Left lung (tissue), 10 donors: ENCODE data around the gene DNAAF8. TPM values are rescaled to one million over a fixed set of nuclear protein-coding genes. Genes with fewer than 3 reads are reported as not detected.

Experiments used
- ATAC-seq: fragments of 200-7000 bp; cut with Tn5 transposase; one replicate; pipeline ENCODE4 v1.9.1; 2020; ENCODE audit warnings: moderate library complexity
- DNase-seq, 4 donors: peaks; one replicate each; pipeline ENCODE4 v3.0.0-alpha.2; 2013 to 2020
- H3K27ac ChIP-seq, 2 donors: fragments of 200-600 bp; sonication (generic) in 1 of 2; one replicate each; pipeline versions ENCODE4 v1.5.0 to v1.8.0; 2020 to 2021
- H3K27me3 ChIP-seq, 2 donors: fragments of 200-600 bp; sonication (generic) in 1 of 2; one replicate each; pipeline versions ENCODE4 v1.5.0 to v1.8.0; 2020 to 2021
- H3K36me3 ChIP-seq, 2 donors: fragments of 200-600 bp; sonication (generic) in 1 of 2; one replicate each; pipeline versions ENCODE4 v1.5.0 to v1.8.0; 2020 to 2021
- H3K4me1 ChIP-seq, 2 donors: fragments of 200-600 bp; one replicate each; pipeline ENCODE4 v1.8.0; 2021
- H3K4me3 ChIP-seq, 2 donors: fragments of 200-600 bp; sonication (generic) in 1 of 2; one replicate each; pipeline versions ENCODE4 v1.5.0 to v1.8.0; 2020 to 2021; ENCODE audit warnings: mild to moderate bottlenecking in 1 of 2
- H3K9me3 ChIP-seq, 2 donors: fragments of 200-600 bp; sonication (generic) in 1 of 2; one replicate each; pipeline versions ENCODE4 v1.5.0 to v1.8.0; 2020 to 2021
- intact Hi-C, 2 donors: fragments of 100-400 bp; cut with DNase I; formaldehyde crosslinking; loops; one replicate each; pipeline versions ENCODE4 v1.11.2 to v1.14.2; 2022
- polyA plus RNA-seq, 6 donors: library from polyadenylated mRNA; unstranded; fragments of 120-200 nt; gene quantifications; one replicate each; pipeline ENCODE4 v1.2.1, GENCODE V29; 2013; ENCODE audit not compliant: insufficient read length in 6 of 6
- total RNA-seq, 2 donors: library from RNA; stranded (reverse); fragmentation: NEBNext Ultra II Directional; extraction: Animal tissue kit (Norgen Biotek cat#: 25700); gene quantifications; one replicate each; pipeline ENCODE4 v1.2.1, GENCODE V29; 2021
- TF ChIP-seq, protein P1 (sequence below), 2 donors: fragments of 200-600 bp; sonication (generic) in 1 of 2; IDR thresholded peaks; one replicate each; pipeline versions ENCODE4 v1.5.0 to v1.8.0; 2021; ENCODE audit warnings: antibody characterized with exemption in 2 of 2
- donor health status: DM: no; HTN: yes; CAD: no.
- donor health status: DM: no; HTN: no; CAD: no.

Gene DNAAF8
- total and polyA plus RNA-seq, 8 donors = 1.2 to 4.2 (median 2.9) TPM

DNA sequence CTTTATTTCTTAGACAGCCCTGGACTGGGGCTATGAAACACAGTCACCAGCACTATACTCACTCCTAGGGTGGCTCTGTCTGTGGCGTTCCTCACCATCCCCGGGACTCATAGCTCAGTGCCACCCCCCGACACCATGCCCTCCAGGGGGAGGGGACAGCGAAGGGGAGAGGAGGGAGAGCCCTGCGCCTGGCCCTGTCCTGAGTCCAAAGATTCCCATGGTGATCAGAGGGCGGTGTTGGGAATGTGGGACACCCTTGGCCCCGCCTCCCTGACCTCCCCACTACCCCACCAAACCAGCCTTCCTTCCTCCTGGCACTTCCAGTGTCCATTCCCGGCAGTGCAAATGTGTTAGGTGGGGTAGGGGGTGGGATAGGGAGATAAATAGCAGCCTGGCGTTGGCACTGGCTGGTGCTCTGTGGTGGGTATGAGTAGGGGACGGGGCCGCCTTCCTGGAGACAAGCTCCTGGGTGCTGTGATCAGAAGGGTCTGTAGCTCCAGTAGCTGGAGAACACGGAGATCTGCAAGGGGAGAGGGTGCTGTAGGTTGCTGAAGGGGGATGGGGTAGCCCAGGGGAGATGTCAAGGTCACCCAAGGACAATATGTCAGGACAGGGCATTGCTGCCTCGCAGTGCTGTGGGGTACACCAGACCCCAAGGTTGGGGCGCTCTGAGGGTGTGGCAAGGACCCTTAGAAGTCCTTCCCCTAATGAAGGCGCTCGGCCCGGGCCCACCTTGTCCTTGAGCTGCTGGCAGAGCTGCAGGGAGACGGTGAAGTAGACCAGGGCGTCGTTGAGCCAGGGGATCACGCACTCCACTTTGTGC is 62.9 kb downstream of the DNAAF8 start:
- TF ChIP-seq, protein P1, sequence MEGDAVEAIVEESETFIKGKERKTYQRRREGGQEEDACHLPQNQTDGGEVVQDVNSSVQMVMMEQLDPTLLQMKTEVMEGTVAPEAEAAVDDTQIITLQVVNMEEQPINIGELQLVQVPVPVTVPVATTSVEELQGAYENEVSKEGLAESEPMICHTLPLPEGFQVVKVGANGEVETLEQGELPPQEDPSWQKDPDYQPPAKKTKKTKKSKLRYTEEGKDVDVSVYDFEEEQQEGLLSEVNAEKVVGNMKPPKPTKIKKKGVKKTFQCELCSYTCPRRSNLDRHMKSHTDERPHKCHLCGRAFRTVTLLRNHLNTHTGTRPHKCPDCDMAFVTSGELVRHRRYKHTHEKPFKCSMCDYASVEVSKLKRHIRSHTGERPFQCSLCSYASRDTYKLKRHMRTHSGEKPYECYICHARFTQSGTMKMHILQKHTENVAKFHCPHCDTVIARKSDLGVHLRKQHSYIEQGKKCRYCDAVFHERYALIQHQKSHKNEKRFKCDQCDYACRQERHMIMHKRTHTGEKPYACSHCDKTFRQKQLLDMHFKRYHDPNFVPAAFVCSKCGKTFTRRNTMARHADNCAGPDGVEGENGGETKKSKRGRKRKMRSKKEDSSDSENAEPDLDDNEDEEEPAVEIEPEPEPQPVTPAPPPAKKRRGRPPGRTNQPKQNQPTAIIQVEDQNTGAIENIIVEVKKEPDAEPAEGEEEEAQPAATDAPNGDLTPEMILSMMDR (IDR thresholded peaks at IDR 0.05) = no peak
- no peaks in the 10 kb centered on the region for H3K9me3 ChIP-seq
- intact Hi-C loops = no loop called here
- H3K4me1 ChIP-seq = peaks cover 14 to 24% of the 10 kb centered on the region in 2 donors
- H3K4me3 ChIP-seq = no peak overlapping the region
- peaks cover 0 to 39% of the 10 kb centered on the region in 2 donors for H3K36me3 ChIP-seq
- no peaks in the 10 kb centered on the region for H3K27me3 ChIP-seq
- DNase-seq = no peak
- no peak for ATAC-seq
- H3K27ac ChIP-seq = no peak overlapping the region

DNA sequence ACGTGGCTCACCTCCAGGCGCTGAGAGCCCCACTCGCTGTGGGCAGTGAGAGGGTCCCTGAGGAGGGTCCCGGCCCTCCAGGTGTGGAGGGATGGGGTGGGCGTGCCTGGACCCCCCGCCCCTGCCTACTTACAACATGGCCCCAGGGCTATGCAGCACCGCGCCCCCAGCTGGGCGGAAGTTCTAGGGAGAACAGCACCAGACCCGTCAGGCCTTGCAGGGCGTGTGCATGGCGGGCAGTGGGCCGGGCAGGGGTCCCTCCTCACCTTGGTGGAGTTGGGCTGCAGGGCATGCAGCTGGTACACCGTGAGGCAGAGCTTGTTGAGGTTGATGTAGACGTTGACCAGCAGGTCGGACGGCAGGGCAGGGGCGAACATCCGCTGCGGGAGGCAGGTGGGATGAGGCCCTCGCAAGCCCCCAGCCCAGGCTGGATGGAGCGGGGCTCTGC is 63.5 kb downstream of the DNAAF8 start:
- TF ChIP-seq, protein P1 (IDR thresholded peaks at IDR 0.05) = no peak
- peaks cover 14 to 24% of the 10 kb centered on the region in 2 donors for H3K4me1 ChIP-seq
- no peak for ATAC-seq
- no peak overlapping the region for H3K27ac ChIP-seq
- intact Hi-C loops = no loop called here
- H3K27me3 ChIP-seq = no peaks in the 10 kb centered on the region
- H3K9me3 ChIP-seq = no peaks in the 10 kb centered on the region
- no peak for DNase-seq
- no peak overlapping the region for H3K4me3 ChIP-seq
- peaks cover 0 to 39% of the 10 kb centered on the region in 2 donors for H3K36me3 ChIP-seq

DNA sequence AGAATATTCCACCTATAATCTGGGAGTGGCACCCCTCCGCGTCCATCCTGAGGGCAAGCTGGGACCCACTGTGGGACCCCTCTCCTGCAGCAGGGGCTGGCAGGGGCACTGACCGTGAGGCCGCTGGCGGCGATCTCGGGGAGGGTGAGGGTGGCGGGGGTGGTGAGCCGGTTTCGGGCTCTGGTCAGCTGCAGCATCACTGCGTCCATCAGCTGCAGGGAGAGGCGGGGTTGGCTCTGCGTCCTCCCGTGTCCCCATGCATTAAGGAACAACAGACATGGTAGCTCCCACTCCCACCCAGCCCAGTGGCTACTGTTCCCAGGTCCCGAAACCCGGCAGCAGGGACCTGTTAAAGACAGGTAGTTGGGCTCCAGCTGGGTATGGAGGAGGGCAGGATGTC is 64.1 kb downstream of the DNAAF8 start:
- no peak overlapping the region for H3K27ac ChIP-seq
- TF ChIP-seq, protein P1 (IDR thresholded peaks at IDR 0.05) = no peak
- no peaks in the 10 kb centered on the region for H3K27me3 ChIP-seq
- H3K4me3 ChIP-seq = no peak overlapping the region
- peaks cover 18 to 30% of the 10 kb centered on the region in 2 donors for H3K4me1 ChIP-seq
- peaks cover 0 to 39% of the 10 kb centered on the region in 2 donors for H3K36me3 ChIP-seq
- DNase-seq (no peak), ATAC-seq (no peak)
- intact Hi-C loops = no loop called here
- no peaks in the 10 kb centered on the region for H3K9me3 ChIP-seq

Other genes starting within 250 kb of the DNAAF8 start
- gene CDIP1, start 195.8 kb upstream of the DNAAF8 start, total RNA-seq = 10 to 100 TPM; 22.2 to 27.0 TPM
- gene CDIP1, start 195.8 kb upstream of the DNAAF8 start, polyA plus RNA-seq = 10 to 100 TPM; 18.1 to 26.0 (median 22.6) TPM
- gene C16orf96, start 178.2 kb upstream of the DNAAF8 start, total RNA-seq = under 1 TPM; 0.17 to 0.18 TPM
- under 1 TPM; 0.19 to 0.45 (median 0.38) TPM for gene C16orf96, start 178.2 kb upstream of the DNAAF8 start, polyA plus RNA-seq
- gene UBALD1, start 119.6 kb upstream of the DNAAF8 start, total RNA-seq = 10 to 100 TPM; 26.7 to 27.8 TPM
- 10 to 100 TPM; 12.0 to 27.1 (median 16.3) TPM for gene UBALD1, start 119.6 kb upstream of the DNAAF8 start, polyA plus RNA-seq
- gene MGRN1, start 109.7 kb upstream of the DNAAF8 start, total RNA-seq = 10 to 100 TPM; 81.6 to 98.1 TPM
- gene MGRN1, start 109.7 kb upstream of the DNAAF8 start, polyA plus RNA-seq = 10 to 100 TPM; 56.9 to 82.9 (median 65.0) TPM
- 10 to 100 TPM; 26.6 to 53.1 TPM for gene NUDT16L1, start 41.0 kb upstream of the DNAAF8 start, total RNA-seq
- 10 to 100 TPM; 29.2 to 46.1 (median 35.1) TPM for gene NUDT16L1, start 41.0 kb upstream of the DNAAF8 start, polyA plus RNA-seq
- 10 to 100 TPM; 16.1 to 18.9 TPM for gene ANKS3, start 266 bp upstream of the DNAAF8 start, total RNA-seq
- gene ANKS3, start 266 bp upstream of the DNAAF8 start, polyA plus RNA-seq = 10 to 100 TPM; 23.5 to 32.8 (median 26.9) TPM
- gene ZNF500, start 32.6 kb downstream of the DNAAF8 start, total RNA-seq = 10 to 100 TPM; 12.5 to 13.6 TPM
- gene ZNF500, start 32.6 kb downstream of the DNAAF8 start, polyA plus RNA-seq = 10 to 100 TPM; 13.8 to 20.8 (median 16.8) TPM
- not detected for gene SEPTIN12, start 53.8 kb downstream of the DNAAF8 start, total RNA-seq
- 10 to 100 TPM in 1 of 6 donors, under 1 TPM in 2, not detected in 3; 0.28 to 14.6 (median 0.65) TPM for gene SEPTIN12, start 53.8 kb downstream of the DNAAF8 start, polyA plus RNA-seq
- gene SMIM22, start 60.8 kb downstream of the DNAAF8 start, total RNA-seq = 10 to 100 TPM; 28.6 to 40.5 TPM
- 1 to 10 TPM; 3.4 to 5.6 (median 4.0) TPM for gene SMIM22, start 60.8 kb downstream of the DNAAF8 start, polyA plus RNA-seq
- 10 to 100 TPM; 19.3 to 27.3 TPM for gene ROGDI, start 68.1 kb downstream of the DNAAF8 start, total RNA-seq
- 10 to 100 TPM; 15.7 to 46.4 (median 34.9) TPM for gene ROGDI, start 68.1 kb downstream of the DNAAF8 start, polyA plus RNA-seq
- 10 to 100 TPM; 88.9 to 95.5 TPM for gene GLYR1, start 112.8 kb downstream of the DNAAF8 start, total RNA-seq
- gene GLYR1, start 112.8 kb downstream of the DNAAF8 start, polyA plus RNA-seq = 100 to 1,000 TPM in 5 of 6 donors, 10 to 100 TPM in 1; 65.2 to 128 (median 116) TPM
- 10 to 100 TPM; 31.3 to 38.6 TPM for gene UBN1, start 112.9 kb downstream of the DNAAF8 start, total RNA-seq
- gene UBN1, start 112.9 kb downstream of the DNAAF8 start, polyA plus RNA-seq = 10 to 100 TPM; 31.5 to 41.1 (median 36.4) TPM
- 10 to 100 TPM; 69.8 to 77.1 TPM for gene PPL, start 202.6 kb downstream of the DNAAF8 start, total RNA-seq
- 10 to 100 TPM; 30.4 to 42.6 (median 35.0) TPM for gene PPL, start 202.6 kb downstream of the DNAAF8 start, polyA plus RNA-seq
- under 1 TPM; 0.52 to 0.76 TPM for gene SEC14L5, start 223.8 kb downstream of the DNAAF8 start, total RNA-seq
- under 1 TPM; 0.17 to 0.58 (median 0.31) TPM for gene SEC14L5, start 223.8 kb downstream of the DNAAF8 start, polyA plus RNA-seq